ENCODE results near the gene TXNDC11. TPM values are rescaled to one million over a fixed set of nuclear protein-coding genes. Genes with fewer than 3 reads are reported as not detected.

The TXNDC11 gene
- total and polyA plus RNA-seq, 10 of the 15 experiments (the other 5 are each of a cell fraction or from before 2014, with no cell fraction given): 1.7 to 86.7 (median 54.4) TPM

DNA sequence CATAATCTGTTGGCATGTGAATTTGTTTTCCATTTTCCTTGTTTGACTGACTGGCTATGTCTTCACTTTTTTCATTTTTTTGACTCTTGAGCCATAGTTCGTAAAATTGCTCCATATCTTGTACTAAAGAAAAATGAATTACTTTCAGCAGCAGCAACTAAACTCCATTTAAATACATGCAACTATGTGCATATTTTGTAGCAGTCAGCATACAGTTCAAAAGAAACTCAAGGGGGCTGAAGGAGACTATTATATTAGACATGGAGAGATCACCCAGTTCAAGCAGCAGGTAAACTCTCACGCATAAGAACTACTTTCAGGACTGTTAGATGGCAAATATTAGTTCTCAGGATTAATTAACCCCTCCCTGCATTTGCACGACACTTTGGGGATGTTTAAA, 13.6 kb upstream of the TXNDC11 start:
- no peak for FAIRE-seq
- H3K36me3 ChIP-seq (ENCODE audit: control insufficient read depth in 2 of 2, insufficient read depth in 2 of 2, low read length in 1 of 2): peaks cover 20 to 62% of the 10 kb centered on the region in 2 experiments

GRCh38 chr16:11755022-11755760, 12.5 kb upstream of the TXNDC11 start:
- TF ChIP-seq, protein P1, sequence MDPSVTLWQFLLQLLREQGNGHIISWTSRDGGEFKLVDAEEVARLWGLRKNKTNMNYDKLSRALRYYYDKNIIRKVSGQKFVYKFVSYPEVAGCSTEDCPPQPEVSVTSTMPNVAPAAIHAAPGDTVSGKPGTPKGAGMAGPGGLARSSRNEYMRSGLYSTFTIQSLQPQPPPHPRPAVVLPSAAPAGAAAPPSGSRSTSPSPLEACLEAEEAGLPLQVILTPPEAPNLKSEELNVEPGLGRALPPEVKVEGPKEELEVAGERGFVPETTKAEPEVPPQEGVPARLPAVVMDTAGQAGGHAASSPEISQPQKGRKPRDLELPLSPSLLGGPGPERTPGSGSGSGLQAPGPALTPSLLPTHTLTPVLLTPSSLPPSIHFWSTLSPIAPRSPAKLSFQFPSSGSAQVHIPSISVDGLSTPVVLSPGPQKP (IDR thresholded peaks at IDR 0.05; ENCODE audit: low read depth, low read length): no peak
- TF ChIP-seq SMAD1 (IDR thresholded peaks at IDR 0.05; ENCODE audit: low read depth, partially characterized antibody) (no peak), BCL11A (IDR thresholded peaks at IDR 0.05; ENCODE audit: low read depth, low read length) (no peak), ESRRA (IDR thresholded peaks at IDR 0.05; ENCODE audit: low read length) (no peak), DPF2 (IDR thresholded peaks at IDR 0.05) (no peak), PRDM15 (CRISPR knock-in tag; IDR thresholded peaks at IDR 0.05) (no peak)
- TF ChIP-seq, protein P2, sequence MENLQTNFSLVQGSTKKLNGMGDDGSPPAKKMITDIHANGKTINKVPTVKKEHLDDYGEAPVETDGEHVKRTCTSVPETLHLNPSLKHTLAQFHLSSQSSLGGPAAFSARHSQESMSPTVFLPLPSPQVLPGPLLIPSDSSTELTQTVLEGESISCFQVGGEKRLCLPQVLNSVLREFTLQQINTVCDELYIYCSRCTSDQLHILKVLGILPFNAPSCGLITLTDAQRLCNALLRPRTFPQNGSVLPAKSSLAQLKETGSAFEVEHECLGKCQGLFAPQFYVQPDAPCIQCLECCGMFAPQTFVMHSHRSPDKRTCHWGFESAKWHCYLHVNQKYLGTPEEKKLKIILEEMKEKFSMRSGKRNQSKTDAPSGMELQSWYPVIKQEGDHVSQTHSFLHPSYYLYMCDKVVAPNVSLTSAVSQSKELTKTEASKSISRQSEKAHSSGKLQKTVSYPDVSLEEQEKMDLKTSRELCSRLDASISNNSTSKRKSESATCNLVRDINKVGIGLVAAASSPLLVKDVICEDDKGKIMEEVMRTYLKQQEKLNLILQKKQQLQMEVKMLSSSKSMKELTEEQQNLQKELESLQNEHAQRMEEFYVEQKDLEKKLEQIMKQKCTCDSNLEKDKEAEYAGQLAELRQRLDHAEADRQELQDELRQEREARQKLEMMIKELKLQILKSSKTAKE (IDR thresholded peaks at IDR 0.05; ENCODE audit: low read depth, poor library complexity, severe bottlenecking): no peak
- in situ Hi-C loops (cut with MboI): no loop called here

More for the DNA sequence above, 13.6 kb upstream of the TXNDC11 start:
- TF ChIP-seq MTA3 (IDR thresholded peaks at IDR 0.05; ENCODE audit: borderline replicate concordance, low read length): no peak
- no peak for TF ChIP-seq TARDBP (IDR thresholded peaks at IDR 0.05; ENCODE audit: borderline replicate concordance)
- no peak for TF ChIP-seq PAX8 (IDR thresholded peaks at IDR 0.05)
- TF ChIP-seq SIN3A (IDR thresholded peaks at IDR 0.05; ENCODE audit: low read depth, low read length): no peak
- no peak for TF ChIP-seq CEBPB (IDR thresholded peaks at IDR 0.05; ENCODE audit: borderline replicate concordance in 1 of 2, low read depth in 2 of 2, low read length in 2 of 2)
- H3K4me3 ChIP-seq: no peak overlapping the region
- no peaks in the 10 kb centered on the region for H4K20me1 ChIP-seq (ENCODE audit: control insufficient read depth, insufficient read depth)
- ChIA-PET CTCF (no interaction called here), RAD21 (ENCODE audit: unreplicated experiment) (no interaction called here), SMC1A (ENCODE audit: uncharacterized antibody, unreplicated experiment) (no interaction called here), POLR2A (no interaction called here)
- no peaks in the 10 kb centered on the region for H3K27me3 ChIP-seq (replicated peaks in 1 of 2; ENCODE audit: control insufficient read depth in 2 of 2, insufficient read depth in 2 of 2, low read length in 1 of 2)
- in situ Hi-C loops (cut with MboI) (no loop called here), intact Hi-C loops (cut with micrococcal nuclease; ENCODE audit: unreplicated experiment) (no loop called here)
- 98% methylated on average over 3 of the region's 3 CpGs for WGBS (ENCODE audit: insufficient coverage, insufficient replicate concordance, low lambda C conversion rate, missing lambda C conversion rate)
- ATAC-seq (no peak), DNase-seq (ENCODE audit: low read depth, low spot score) (no peak)
- H3K4me1 ChIP-seq (ENCODE audit: control insufficient read depth, insufficient read depth, low read length): no peaks in the 10 kb centered on the region
- no peak overlapping the region for H3K4me2 ChIP-seq (ENCODE audit: control insufficient read depth, insufficient read depth)
- no peak overlapping the region for H2AFZ ChIP-seq (ENCODE audit: control insufficient read depth, low read depth, low read length)
- no TSS peak for BruUV-seq (replicated peaks)
- no peaks in the 10 kb centered on the region for H3K79me2 ChIP-seq (ENCODE audit: control insufficient read depth, insufficient read depth, low read length)
- no peak overlapping the region for H3K27ac ChIP-seq (ENCODE audit: control insufficient read depth, insufficient read depth)
- H3K9ac ChIP-seq (ENCODE audit: control insufficient read depth, insufficient read depth, low read length): no peak overlapping the region
- no peaks in the 10 kb centered on the region for H3K9me3 ChIP-seq (replicated peaks; ENCODE audit: control insufficient read depth, insufficient read depth, low read length)

More at GRCh38 chr16:11755022-11755760, 12.5 kb upstream of the TXNDC11 start:
- H2AFZ ChIP-seq (ENCODE audit: control insufficient read depth, low read depth, low read length): no peak overlapping the region
- no peak overlapping the region for H3K9ac ChIP-seq (ENCODE audit: control insufficient read depth, insufficient read depth, low read length)
- no peak overlapping the region for H3K27ac ChIP-seq (ENCODE audit: control insufficient read depth, insufficient read depth)
- no peaks in the 10 kb centered on the region for H3K27me3 ChIP-seq (replicated peaks in 1 of 2; ENCODE audit: control insufficient read depth in 2 of 2, insufficient read depth in 2 of 2, low read length in 1 of 2)
- WGBS (ENCODE audit: insufficient coverage, insufficient replicate concordance, low lambda C conversion rate, missing lambda C conversion rate): 98% methylated on average over 13 of the region's 13 CpGs
- H3K4me1 ChIP-seq (ENCODE audit: control insufficient read depth, insufficient read depth, low read length): no peaks in the 10 kb centered on the region
- no peaks in the 10 kb centered on the region for H4K20me1 ChIP-seq (ENCODE audit: control insufficient read depth, insufficient read depth)
- CTCF ChIA-PET: interaction anchor here (0.6 kb wide), 1 partner anchor 56 kb away, joined by 5 read pairs; no protein-coding TSS in a partner anchor
- H3K79me2 ChIP-seq (ENCODE audit: control insufficient read depth, insufficient read depth, low read length): no peaks in the 10 kb centered on the region
- no peak for ATAC-seq
- no TSS peak for BruUV-seq (replicated peaks)
- POLR2A ChIA-PET: interaction anchor here (0.7 kb wide), 1 partner anchor 58 kb away, joined by 5 read pairs; no protein-coding TSS in a partner anchor
- intact Hi-C loops (cut with micrococcal nuclease; ENCODE audit: unreplicated experiment): no loop called here
- H3K36me3 ChIP-seq (ENCODE audit: control insufficient read depth in 2 of 2, insufficient read depth in 2 of 2, low read length in 1 of 2): peaks cover 22 to 60% of the 10 kb centered on the region in 2 experiments
- SMC1A ChIA-PET (ENCODE audit: uncharacterized antibody, unreplicated experiment): no interaction called here
- DNase-seq (ENCODE audit: low read depth, low spot score): no peak
- no peak overlapping the region for H3K4me2 ChIP-seq (ENCODE audit: control insufficient read depth, insufficient read depth)
- no peak overlapping the region for H3K4me3 ChIP-seq
- H3K9me3 ChIP-seq (replicated peaks; ENCODE audit: control insufficient read depth, insufficient read depth, low read length): no peaks in the 10 kb centered on the region
- no peak for FAIRE-seq
- RAD21 ChIA-PET (ENCODE audit: unreplicated experiment): interaction anchor here (0.7 kb wide), 1 partner anchor 226 kb away, joined by 4 read pairs; no protein-coding TSS in a partner anchor
